ENCODE results near the gene LARGE1.

The LARGE1 gene

GRCh38 chr22:33817512-33818127, 102.7 kb downstream of the LARGE1 start:
- no peak for DNase-seq

DNA sequence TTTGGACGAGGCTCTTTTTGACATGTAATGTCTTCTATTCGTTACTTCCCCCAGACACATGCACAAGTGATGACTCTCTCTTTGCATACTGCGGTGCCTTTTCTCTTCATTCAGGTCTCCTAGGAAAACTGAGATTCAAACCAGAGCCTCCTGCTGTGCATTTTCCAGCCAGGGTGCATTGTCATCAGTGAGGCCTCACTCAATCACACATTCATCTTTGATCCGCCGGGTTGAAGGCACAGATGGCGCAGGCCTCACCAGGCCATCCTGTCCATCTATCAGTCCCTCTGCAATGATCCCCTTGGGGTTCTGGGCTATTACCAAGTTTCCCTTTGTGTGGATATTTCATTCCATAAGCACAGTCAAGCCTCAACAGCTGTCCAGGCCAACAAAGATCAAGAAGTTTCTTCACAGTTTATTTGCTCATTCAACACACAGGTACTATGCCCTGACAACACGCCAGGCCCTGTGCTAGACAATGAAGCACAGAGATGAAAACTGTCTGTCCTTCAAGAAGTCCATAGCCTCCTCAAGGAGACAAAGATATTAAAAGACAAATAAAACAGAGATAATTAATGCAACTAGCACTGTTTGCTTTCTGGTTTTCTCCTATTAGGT, 107.8 kb downstream of the LARGE1 start:
- no peak for DNase-seq

DNA sequence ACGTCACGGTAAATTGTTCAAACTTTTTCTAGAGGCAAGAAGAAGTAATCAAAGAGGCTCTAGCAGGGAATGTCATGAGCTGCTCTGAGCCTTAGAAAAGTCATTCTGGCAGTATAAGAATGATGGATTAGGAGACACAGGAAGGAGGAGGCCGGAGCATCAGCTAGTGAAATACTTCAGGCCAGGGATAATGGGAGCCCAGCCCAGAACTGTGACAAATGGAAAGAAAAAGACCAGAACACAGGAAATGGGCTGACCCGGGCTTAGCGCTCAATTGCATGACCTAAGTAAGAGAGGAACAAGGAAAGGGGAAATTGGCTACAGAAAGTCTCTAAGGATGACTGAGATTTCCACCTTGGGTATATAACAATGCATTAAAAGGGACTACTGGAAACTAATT, 108.6 kb downstream of the LARGE1 start:
- peak; percentile 82 for DNase-seq

- DNase-seq = no peak
These were observed 109.1 kb downstream of the LARGE1 start for GRCh38 chr22:33811208-33811607.

DNA sequence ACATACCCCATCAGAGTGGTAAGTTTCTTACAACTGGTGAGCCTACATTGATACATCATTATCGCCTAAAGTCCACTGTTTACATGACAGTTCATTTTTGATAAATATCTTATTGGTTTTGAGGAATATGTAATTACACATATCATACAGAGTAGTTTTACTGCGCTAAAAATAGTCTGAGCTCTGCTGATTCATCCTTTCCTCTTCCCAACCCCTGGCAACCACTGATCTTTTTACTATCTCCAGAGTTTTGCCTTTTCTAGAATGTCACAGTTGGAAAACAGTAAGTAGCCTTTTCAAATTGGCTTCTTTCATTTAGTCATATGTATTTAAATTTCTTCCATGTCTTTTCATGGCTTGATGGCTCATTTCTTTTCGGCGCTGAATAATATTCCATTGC, 112.8 kb downstream of the LARGE1 start:
- DNase-seq = peak; percentile 63

- no peak for DNase-seq
These were observed 114.1 kb downstream of the LARGE1 start for GRCh38 chr22:33806191-33806590.

- DNase-seq = peak; percentile 94
These were observed 116.6 kb downstream of the LARGE1 start for GRCh38 chr22:33803371-33804282.

DNA sequence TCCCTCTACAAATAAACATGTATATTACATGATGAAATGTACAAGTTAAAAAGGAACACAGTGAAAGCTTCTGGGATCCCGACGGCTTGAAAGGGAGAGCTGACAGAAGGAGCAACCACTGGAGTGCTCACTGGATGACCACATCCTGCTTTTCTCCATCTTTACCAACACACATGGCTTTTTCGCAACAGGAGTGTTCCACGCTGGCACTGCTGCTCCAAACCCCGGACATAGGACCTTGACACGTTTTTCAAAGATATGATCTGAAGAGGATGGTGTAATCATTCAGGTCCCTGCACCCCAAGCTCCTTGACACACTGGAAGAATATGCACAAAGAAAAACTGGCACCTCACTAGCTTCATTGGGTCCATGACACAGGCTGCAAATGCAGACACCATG, 121.9 kb downstream of the LARGE1 start:
- no peak for DNase-seq

- no peak for DNase-seq
These were observed 123.8 kb downstream of the LARGE1 start for GRCh38 chr22:33796494-33796893.

- no peak for DNase-seq
These were observed 126.8 kb downstream of the LARGE1 start for GRCh38 chr22:33793475-33793874.

GRCh38 chr22:33792832-33793231, 127.4 kb downstream of the LARGE1 start:
- no peak for DNase-seq

DNA sequence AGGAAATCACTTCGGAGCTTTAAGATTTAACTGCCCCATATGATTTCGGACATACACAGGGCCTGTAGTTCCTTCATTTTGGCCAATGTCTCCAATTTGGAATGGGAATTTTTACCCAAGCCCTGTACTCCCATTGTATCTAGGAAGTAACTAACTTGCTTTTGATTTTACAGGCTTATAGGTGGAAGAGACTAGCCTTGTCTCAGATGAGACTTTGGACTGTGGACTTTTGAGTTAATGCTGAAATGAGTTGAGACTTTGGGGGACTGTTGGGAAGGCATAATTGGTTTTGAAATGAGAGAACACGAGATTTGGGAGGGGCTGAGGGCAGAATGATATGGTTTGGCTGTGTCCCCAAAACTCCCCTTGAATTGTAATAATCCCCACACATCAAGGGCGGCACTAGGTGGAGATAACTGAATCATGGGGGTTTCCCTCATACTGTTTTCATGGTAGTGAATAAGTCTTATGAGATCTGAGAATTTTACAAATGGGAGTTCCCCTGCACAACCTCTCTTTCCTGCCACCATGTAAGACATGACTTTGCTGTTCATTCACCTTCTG, 130.5 kb downstream of the LARGE1 start:
- DNase-seq = no peak

DNA sequence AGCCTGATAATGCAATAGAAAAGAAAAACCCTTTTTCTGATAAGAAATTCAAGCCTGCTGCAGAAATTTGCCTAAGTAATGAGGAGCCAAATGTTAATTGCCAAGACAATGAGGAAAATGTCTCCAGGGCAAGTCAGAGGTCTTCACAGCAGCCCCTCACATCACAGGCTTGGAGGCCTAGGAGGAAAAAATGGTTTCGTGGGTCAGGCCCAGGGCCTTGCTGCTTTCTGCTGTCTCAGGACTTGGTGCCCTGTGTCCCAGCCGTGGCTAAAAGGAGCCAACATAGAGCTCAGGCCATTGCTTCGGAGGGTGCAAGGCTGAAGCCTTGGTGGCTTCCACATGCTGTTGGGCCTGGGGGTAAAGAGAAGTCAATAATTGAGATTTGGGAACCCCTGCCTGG, 131.3 kb downstream of the LARGE1 start:
- DNase-seq = no peak

DNA sequence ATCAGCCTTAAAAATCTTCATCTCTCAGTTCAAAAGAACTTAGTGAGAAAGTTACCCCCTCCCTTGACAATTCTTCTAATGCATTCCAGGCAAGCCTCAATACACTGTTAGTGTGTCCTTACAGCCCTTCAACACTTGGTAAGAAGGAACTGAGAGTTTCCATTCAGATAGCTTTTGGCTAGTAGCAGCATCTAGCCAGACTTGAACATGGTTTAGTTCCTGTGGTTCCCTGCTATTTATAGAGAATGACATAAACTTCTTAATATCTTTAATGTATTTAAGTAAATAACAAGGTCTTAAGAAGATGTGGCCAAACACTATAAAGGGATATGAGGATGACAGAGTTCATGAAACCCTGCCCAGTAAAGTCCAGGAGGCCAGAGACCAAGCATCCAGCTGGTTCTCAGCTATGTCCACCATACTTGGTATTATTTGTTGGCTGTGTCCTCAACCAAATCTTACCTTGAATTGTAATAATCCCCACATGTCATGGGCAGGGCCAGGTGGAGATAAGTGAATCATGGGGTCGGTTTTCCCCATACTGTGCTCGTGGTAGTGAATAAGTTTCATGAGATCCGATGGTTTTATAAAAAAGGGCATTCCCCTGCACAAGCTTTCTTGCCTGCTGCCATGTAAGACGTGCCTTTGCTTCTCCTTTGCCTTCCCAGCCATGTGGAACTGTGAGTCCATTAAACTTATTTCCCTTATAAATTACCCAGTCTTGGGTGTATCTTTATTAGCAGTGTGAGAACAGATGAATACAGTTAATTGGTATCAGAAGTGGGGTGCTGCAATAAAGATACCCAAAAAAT, 132.4 kb downstream of the LARGE1 start:
- no peak for DNase-seq

DNA sequence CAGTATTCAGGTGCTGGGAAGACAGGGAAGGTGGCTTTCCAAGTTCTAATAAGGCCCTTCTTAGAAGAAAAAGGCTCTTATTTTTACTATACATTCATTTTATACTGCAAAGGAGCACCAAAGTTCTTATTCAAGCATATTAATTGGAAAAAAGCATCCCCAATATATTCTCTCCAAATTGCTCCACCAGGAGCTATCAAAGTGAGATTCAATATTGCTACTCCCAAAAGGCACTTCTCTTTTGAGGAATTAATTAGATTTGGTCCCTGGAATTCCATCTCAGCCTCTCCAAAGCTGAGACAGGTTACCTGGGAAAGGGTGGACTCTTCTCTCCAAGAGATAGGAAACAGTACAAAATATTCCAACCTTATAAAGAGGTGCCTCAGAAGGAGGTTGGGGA, 134.1 kb downstream of the LARGE1 start:
- no peak for DNase-seq

DNA sequence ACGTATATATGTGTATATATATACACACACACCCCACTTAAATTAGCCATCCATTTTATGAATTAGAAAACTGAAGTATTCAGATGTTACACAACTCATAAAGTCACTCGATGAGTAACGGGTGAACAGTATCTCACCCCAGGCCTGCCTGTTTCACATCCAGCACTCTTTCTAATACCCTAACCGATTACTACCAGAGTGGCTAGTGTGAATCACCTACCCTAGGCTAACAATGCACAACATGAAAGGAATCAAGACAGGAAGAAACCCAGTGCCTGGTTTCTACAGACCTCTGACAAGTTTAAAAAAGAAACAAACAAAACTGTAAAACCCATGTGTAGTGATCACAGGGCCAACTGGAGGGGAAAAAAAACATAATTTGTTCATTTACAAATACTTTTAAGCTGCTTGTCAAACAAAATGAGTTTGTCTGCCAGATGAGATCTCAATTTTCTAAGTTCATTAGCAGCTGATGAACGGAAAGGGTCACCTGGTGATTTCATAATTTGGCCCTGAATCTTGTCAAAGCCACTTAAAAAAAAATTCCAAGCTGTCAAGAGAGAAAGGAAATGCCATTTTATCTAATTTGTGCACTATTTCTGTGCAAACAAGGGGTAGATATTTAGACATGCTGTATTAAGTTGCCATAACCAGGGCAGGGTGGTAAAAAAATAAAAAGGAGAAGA, 134.8 kb downstream of the LARGE1 start:
- peak; percentile 75 for DNase-seq

DNA sequence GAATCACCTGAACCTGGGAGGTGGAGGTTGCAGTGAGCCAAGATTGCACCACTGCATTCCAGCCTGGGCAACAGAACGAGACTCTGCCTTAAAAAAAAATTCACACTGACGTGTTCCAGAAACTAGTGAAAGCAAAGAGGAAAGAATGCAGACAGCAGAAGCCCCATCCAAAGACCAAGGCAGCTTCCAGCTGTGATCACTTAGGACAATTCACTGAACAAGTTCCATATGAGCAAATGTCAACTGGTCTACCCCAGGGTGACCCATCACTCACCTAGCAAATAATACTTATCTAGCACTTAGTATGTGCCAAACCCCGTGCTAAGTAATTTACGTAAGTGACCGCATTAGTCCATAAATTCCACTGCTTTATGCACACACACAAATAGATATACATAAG, 138.9 kb downstream of the LARGE1 start:
- peak; percentile 46 for DNase-seq

DNA sequence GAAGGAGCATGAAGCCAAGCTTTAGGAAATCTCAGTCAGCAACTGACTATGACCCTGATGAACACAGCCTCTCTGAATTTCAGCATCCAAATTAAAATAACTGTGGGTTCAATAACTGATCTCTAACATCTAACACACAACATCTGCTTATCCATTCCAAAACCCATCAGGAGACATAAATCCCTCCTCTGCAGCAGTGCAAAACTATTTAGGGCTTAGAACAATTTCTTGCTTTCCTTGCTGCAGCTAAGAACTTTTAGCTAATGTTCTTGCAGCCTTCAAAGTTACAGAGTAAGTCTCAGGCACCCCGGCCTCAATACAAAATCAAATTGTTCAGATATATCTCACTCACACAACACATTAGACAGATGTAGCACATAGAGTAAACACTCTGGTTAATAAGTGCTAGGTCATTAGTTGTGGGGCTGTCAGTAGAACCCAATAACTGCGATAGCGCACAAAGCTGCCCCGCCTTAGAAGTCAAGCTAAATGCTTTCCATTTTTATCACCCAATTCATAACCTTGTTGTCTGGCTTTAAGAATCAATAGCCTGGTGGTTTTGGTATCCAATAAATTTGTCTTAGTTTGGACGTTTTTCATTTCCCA, 139.6 kb downstream of the LARGE1 start:
- no peak for DNase-seq

DNA sequence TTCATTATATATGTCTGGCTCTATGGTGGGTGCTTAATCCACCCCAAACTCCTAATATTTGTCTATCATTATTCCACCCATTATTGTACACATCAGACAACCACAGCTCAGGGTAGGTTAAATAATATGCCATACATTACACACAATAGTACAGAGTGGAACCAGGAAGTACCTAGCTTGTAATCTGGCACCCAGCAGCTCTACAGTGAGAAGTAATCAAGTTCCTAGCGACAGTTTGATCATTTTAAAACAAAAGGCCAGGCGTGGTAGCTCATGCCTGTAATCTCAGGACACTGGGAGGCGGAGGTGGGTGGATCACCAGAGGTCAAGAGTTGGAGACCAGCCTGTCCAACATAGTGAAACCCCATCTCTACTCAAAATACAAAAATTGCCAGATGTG, 141.0 kb downstream of the LARGE1 start:
- DNase-seq = no peak

DNA sequence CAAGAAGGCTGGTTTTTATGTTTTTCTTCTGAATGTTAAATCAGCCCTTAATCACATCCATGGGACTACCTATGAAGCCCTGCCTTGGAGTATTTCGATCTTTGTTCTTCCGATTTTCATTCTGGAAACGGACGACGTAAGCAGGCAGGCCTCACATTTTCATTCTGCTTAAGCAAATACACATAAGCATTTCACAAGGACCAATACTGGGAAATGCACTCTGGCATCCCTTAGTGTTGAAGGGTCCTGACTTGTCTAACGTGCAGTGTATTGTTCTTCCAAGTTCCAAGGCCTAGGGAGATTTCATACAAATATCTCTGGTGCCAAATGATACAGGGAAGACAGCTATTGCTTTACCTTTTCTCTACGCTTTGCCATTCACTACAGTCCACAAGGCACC, 143.8 kb downstream of the LARGE1 start:
- DNase-seq = no peak

DNA sequence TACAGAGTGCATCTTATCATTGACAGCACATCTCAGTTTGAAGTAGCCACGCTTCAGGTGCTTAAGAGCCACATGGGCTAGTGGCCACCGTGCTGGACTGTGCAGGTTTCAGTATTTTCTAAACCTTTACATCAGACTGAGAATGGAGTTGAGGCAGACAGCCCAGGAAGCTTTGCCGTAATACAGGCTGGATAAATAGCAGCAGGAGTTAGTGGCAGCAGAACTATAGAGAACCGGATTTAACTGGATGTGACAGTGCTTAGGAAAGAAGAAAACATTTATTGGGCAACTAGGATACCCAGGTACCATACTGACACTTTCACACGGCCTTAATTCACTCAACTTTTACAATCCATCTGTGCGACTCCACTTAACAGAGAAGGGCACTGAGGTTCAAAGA, 145.5 kb downstream of the LARGE1 start:
- DNase-seq = no peak

- no peak for DNase-seq
These were observed 147.5 kb downstream of the LARGE1 start for GRCh38 chr22:33772745-33773144.
